HG02973 (cell line): ENCODE data around the gene CA14.
"Not testable (repeated sequence)": the region's sequence is repeated elsewhere in the genome, so short reads cannot be mapped to it uniquely, and the experiment has no call there.

Experiments
- ATAC-seq: cut with Tn5 transposase; IDR thresholded peaks from one replicate; pipeline ENCODE4 v1.9.1; 2021; ENCODE audit warnings: moderate library complexity; ENCODE audit not compliant: unreplicated experiment

The CA14 gene

GRCh38 chr1:150257624-150258585 lies at the start of gene CA14:
Gene CA14 (plus strand): TSS chr1:150257774. CDS start chr1:150258129, 355 bp downstream.
- ATAC-seq = no peak

GRCh38 chr1:150208460-150208859 lies 49.1 kb upstream of the CA14 start:
- ATAC-seq = not testable (repeated sequence)

GRCh38 chr1:150210091-150210490 lies 47.5 kb upstream of the CA14 start:
- ATAC-seq = no peak

GRCh38 chr1:150210706-150211105 lies 46.9 kb upstream of the CA14 start:
- no peak for ATAC-seq

DNA sequence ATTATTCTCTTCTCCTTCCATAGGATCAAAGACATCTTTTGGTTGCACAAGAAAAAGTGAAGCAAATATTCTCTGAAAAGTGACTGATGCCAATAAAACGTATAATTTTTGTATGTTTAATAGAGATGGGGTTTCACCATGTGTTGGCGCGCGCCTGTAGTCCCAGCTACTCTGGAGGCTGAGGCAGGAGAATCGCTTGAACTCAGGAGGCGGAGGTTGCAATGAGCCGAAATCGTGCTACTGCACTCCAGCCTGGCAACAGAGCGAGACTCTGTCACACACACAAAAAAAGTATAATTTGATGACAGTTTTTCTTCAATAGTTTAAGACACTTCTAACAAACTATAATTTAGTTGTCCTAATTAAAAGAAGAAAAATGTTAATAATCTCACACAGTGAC lies 45.5 kb upstream of the CA14 start:
- no peak for ATAC-seq

DNA sequence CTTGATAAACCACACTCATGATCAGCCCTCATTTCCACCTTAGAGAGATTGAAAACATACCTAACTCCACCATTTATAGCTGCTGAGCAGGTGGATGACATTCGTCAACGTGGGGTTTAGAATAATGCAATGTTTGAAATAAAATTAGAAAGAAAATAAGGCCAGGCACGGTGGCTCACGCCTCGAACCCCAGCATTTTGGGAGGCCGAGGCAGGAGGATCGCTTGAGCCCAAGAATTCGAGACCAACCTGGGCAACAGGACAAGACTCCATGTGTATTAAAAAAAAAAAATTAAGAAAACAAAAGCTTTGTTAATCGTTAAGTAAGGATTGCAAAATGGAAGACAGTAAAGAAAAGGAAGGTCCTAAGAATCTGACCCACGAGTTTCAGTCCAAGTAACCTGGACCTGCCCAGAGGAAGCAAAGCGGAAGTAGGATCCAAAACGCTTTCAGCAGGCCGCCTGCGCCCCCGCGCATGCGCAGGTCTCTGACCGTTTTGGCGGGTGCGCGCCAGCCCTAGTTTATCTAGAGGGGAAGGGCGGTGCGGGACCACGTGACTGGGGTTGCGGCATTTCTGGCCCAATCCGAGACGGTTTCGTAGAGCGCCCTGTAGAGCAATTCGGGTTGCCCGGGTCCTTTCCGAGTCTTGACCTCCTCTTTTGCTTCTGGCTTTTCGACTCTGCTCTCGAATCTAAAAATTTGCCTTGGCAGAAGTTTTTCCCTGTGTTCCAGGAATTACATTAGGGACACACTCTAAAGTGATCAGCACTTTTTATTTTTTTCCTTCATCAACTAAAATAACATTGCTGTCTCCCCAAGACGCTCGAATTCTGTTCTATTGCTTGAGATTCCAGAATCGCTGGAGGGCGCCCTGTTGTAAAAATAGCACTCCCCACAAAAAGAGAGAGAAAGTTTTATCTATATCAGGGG lies 44.1 kb upstream of the CA14 start:
- peak; percentile 92 for ATAC-seq

DNA sequence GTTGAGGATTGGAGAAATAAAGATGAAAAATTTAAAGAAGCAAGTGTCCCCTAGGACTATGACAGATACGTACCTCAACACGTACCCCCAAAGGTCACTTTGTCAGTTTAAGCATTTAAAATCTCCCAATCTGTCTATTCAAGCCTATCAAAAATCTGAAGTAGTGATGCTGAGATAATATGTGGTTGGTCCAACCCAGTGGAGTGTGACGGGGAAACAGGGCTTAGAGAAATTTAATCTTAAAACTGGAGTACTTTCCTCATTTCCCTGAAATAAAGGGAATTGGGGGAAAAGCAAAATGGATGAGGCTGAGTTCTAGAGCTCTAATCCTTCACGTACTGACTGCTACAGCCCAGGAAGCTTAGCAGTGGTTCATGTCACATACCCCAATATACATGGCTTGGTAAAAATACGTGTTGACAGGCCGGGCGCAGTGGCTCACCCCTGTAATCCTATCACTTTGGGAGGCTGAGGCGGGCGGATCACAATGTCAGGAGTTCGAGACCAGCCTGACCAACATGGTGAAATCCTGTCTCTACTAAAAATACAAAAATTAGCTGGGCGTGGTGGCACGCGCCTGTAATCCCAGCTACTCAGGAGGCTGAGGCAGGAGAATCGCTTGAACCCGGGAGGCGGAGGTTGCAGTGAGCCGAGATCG lies 43.3 kb upstream of the CA14 start:
- not testable (repeated sequence) for ATAC-seq

DNA sequence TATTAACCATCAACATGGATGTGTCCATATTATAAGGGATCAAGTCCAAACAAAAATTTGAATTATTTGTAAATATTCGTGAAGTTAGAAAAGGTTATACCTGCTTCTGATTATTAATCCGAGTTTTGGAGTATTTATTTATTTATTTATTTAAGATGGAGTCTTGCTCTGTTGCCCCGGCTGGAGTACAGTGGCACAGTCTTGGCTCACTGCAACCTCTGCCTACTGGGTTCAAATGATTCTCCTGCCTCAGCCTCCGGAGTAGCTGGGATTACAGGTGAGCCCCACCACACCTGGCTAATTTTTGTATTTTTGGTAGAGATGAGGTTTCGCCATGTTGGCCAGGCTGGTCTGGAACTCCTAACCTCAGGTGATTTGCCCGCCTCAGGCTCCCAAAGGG lies 41.7 kb upstream of the CA14 start:
- ATAC-seq = not testable (repeated sequence)

GRCh38 chr1:150221552-150221951 lies 36.0 kb upstream of the CA14 start:
- no peak for ATAC-seq

DNA sequence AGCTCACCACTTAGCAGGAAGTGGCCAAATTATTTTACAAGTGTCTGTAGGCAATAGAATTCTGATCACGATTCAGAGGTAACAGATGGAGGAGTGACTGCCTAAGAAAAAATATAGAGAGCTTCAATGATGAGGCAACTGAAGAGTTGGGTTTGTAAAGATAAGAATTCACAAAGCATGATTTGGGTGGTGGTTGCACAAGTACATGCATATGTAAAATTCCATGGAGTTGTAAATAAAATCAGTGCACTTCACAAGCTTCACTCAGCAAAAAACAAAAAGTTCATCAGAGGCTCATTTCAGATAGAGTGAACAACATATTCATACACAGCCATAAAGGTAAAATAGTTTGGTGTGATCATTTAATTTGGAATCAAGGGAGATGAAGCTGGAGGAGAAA lies 32.6 kb upstream of the CA14 start:
- no peak for ATAC-seq

DNA sequence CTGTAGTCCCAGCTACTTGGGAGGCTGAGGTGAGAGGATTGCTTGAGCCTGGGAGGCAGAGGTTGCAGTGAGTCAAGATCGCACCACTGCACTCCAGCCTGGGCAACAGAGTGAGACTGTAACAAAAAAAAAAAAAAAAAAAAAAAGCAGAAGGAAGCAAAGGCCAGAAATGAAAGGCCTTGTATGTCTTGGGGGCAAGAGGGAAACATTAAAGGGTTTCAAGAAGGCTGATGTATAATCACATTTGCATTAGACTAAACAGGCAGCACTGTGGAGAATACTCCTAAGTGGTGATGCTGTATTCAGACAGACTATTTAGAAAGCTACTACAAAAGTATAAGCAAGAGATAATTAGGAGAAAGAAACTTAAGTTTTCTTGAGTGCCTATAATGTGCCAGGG lies 32.0 kb upstream of the CA14 start:
- ATAC-seq = no peak

GRCh38 chr1:150226486-150226885 lies 31.1 kb upstream of the CA14 start:
- ATAC-seq = no peak

- ATAC-seq = no peak
These were observed 30.3 kb upstream of the CA14 start for GRCh38 chr1:150227228-150227627.

DNA sequence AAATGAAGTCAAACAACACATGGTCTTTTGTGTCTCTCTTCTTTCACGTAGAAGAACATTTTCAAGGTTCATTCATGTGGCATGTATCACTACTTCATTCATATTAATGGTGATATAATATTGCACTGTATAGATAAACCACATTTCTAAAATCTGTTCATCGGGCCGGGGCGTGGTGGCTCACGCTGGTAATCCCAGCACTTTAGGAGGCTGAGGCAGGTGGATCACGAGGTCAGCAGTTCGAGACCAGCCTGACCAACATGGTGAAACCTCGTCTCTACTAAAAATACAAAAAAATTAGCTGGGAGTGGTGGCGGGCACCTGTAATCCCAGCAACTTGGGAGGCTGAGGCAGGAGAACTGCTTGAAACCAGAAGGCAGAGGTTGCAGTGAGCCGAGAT lies 29.3 kb upstream of the CA14 start:
- ATAC-seq = not testable (repeated sequence)

DNA sequence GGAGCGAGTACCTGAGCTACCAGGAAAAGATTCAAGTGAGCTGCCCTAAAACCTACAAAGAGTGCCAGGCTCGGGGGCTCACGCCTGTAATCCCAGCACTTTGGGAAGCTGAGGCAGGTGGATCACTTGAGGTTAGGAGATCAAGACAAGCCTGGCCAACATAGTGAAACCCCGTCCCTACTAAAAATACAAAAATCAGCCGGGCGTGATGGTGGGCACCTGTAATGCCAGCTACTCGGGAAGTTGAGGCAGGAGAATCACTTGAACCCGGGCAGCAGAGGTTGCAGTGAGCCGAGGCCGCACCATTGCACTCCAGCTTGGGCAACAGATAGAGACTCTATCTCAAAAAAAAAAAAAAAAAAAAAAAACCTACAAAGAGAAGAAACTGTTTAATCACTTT lies 24.7 kb upstream of the CA14 start:
- ATAC-seq = not testable (repeated sequence)

- no peak for ATAC-seq
These were observed 23.9 kb upstream of the CA14 start for GRCh38 chr1:150233359-150234308.

GRCh38 chr1:150234309-150234565 lies 23.3 kb upstream of the CA14 start:
- no peak for ATAC-seq

GRCh38 chr1:150234566-150235293 lies 22.8 kb upstream of the CA14 start:
- ATAC-seq = peak; percentile 41

DNA sequence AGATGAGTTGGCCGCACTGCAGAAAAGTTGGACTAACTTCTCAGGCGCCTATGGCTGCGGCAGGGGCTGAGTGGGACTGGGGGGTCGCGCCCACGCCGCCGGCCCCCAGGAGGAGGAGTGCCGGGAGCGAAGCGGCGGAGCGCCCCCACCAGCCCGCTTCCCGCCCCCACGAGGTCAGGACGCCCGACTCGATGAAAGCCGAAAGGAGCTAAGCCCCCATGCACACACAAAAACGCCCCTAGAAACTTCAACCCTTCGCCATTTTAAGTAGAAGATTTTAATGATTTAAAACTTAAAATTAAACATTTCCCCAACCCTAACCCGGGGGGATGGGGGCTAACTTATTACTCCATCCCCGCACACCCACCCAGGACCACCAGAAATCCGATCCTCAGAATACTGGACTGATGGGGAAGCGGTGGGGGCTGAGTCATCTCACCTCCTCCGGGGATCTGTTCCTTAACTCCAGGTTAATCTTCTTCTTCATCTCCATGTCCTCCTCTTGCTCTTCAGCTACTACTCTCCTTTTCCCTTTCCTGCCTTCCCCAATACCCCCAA lies 22.2 kb upstream of the CA14 start:
- ATAC-seq = no peak
